Activated CD4-positive, alpha-beta T cell treated with anti-CD3 and anti-CD28 coated beads, Interleukin-2, amount 50 U/mL, for 16 hours (primary cell): ENCODE data around the gene USH2A.

Source experiments
- DNase-seq: peaks from one replicate; pipeline ENCODE4 v3.0.0-alpha.2; 2020

Gene USH2A

GRCh38 chr1:215767761-215768160 is 655.5 kb downstream of the USH2A start:
- no peak for DNase-seq

GRCh38 chr1:215766521-215766920 is 656.7 kb downstream of the USH2A start:
- DNase-seq, result no peak

DNA sequence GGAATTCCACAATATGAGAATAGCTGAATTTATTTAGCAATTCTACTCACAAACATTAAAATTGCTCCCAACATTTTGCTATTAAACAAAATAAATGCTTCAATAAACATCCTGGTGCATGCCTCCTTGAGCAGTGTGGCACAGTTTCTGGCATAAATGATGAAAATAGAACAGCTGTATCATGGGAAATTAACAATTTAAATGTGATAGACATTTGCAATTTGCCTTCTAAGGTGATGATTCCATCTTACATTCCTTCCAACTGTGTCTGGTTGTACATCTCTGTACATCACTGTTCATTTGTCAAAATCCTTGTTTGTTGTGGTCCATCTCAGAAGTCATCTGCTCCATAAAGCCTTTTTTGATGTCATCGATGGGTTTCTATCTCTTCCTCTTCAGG is 657.4 kb downstream of the USH2A start:
- DNase-seq, result no peak

DNA sequence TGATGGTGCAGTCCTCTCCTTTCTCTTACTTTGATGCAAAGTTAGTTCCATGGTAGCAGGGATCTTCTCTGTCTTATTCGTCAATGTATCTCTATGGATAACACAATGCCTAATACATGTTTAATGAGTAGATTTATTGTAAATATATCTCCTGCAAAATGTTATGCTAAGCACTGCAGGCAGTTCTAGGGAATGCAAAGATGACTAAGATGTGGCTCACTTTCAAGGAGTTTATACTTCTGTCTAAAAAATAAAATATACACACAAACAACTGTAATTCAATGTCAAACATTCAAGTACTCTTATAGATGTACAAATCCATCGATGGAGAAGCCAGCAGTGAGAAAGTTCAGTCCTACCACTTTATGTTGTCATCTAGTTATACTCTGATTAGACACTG is 661.8 kb downstream of the USH2A start:
- DNase-seq, result no peak

- no peak for DNase-seq
These were observed 669.1 kb downstream of the USH2A start for GRCh38 chr1:215754112-215754511.

DNA sequence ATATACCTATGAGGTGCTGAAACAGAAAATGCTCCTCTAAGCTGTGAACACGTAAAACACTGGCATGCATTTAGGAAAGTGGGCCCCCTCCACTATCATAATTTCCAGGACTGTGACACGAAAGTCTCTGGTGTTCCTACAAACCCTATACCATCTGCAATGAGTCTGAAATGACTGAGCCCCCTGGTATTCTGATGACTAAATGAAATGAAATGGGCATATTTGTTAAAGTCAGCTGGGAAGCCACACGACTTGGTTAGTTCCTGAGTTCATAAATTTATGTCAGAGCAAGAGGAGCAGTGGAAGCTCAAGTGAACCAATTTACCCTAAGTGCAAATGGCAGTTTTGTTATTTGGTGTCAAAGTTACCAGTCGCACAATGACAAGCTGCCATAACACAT is 673.8 kb downstream of the USH2A start:
- DNase-seq, result no peak

DNA sequence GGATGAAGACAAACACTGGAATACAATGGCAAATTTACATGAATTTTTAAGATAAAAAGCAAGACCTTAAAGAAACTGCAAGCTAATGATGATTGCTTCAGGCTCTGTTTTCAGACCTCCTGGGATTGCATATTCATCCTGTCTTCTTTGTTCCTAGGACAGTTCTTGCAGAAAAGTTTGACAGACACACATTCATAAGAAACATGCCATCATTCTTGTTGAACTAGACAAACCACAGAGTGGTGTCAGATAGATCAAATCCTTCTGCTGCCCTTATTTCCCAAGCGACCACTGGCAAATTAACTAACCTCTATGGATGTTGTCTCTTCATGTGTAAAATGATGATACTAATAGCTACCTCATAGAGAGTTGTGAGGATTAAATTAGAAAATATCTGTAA is 674.8 kb downstream of the USH2A start:
- DNase-seq, result no peak

GRCh38 chr1:215744419-215744818 is 678.8 kb downstream of the USH2A start:
- no peak for DNase-seq

DNA sequence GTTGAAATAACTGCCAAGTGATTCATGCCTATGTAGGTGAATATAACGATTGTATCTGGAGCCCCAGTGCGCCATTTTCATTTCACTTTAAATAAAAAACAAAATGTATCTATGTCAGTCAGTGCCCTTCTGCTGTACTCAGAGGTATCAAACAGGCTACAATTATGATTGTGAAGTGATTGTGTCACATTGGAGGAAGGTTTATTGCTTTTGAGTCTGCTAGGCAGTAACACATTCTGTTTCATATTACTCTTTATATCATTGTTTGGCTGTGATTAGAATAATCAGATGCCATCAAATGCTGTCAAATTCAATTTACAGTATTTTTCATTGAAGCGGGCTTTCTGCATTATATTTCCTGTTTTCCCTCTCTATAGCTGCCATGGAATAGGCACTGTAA is 684.2 kb downstream of the USH2A start:
- DNase-seq, result no peak

GRCh38 chr1:215731699-215732098 is 691.5 kb downstream of the USH2A start:
- DNase-seq, result no peak

DNA sequence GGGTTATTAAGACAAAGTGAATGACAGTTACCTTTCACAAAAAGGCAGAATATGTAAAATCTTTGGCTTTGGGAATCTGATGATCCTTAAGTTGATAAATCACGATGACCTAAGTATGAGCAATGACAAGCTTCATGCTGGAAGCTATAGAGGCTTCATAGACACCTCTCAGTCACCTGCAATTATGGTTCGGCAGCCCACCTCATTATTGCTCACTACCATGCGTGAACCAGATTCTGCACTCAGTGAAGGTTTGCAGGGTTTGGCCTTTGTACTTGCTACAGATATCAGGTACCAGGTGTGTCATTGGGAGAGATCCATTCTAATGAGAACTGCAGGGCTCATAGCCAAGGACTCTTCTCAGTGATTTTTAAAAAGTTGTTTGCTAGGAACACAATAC is 692.6 kb downstream of the USH2A start:
- no peak for DNase-seq

- DNase-seq, result no peak
These were observed 695.1 kb downstream of the USH2A start for GRCh38 chr1:215728169-215728568.

- no peak for DNase-seq
These were observed 703.1 kb downstream of the USH2A start for GRCh38 chr1:215720126-215720525.

DNA sequence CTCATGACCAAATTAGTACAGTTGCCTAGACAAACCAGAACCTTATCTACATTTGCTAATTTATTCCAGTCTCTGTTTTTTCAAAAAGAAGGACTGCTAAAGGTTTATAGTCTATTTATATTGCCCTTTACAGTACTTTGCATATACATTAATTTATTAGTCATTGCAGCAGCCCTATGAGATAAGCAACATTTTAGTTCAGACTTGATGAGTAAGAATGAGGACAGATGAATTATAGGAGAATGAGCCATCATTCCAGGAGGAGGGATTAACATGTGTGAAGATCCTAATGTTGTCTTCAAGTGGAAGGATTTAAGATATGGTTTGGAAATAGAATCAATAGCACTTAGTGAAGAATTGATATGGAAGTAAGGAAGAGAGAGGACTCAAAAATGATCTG is 703.7 kb downstream of the USH2A start:
- DNase-seq, result no peak

DNA sequence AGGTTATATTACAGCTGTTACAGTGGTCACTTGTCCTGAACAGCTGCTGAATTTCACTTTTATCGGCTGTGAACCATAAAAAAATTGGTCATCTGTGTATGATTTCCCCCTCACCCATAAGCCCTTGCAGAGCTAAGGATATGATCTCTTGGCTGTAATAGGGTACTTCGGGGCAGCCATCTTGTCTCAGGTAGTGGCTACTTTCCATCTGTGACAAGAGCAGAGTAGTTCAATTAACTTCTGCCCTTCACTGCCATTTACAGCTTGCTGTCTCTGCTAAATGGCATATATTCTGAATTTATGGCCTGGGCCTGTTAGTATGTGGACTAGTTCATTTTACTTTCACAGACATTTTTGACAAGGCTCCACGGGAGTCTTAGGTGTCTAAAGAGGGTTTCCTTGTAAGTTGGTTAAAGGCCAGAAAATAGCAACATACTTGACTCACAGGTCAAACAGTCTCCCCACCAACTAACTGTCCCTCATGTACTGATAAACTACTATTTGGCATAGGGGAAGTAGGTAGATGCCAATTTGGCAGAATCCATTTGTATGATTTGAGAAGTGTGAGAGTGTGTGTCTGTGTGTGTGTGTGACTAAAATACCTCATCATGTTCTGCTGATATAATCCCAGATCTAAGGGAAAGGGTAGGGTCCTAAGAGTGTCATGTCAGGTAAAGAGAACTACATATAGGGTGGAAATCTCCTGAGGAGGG is 704.5 kb downstream of the USH2A start:
- no peak for DNase-seq

- DNase-seq, result no peak
These were observed 705.4 kb downstream of the USH2A start for GRCh38 chr1:215717677-215718426.

- no peak for DNase-seq
These were observed 712.4 kb downstream of the USH2A start for GRCh38 chr1:215710899-215711225.

DNA sequence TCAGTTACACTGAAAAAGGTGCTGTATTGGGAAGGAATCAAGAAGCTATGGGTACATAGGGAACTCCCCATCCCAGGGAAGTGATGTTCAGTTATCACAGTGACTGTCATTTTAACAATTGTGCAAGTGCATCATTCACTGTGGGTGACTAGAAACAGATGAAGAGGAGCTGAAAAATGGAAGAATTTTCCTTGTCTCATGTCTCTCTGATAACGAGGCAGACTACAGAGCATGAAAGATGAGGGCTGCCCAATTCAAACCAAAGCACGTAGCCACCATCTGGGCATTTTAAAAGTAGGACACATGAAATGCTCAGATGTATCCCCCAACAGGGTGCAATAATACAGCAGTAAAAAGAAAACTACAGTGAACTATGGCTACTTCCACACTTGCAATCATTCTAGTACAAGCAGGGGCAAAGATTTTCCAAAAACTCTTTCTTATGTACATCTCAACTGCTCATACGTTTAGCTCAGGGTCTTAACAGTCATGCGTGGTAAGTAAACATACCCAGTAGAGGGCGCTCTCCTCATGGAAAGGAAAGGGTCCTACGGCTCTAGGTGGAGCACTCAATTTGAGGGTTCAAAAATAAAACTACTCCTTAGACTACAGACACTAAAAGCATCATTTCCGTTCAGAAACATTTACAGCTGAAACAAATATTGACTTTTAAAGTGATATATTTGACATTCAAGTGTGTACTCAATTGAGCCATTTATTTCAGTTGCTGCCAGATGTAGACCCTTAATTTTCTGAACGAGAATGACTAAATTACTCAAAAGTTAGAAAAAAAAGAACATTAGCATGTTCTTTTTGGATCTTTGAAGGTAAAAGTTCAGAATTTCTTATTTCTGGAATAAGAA is 713.0 kb downstream of the USH2A start:
- peak; percentile 48 for DNase-seq

- no peak for DNase-seq
These were observed 719.0 kb downstream of the USH2A start for GRCh38 chr1:215704089-215704860.

DNA sequence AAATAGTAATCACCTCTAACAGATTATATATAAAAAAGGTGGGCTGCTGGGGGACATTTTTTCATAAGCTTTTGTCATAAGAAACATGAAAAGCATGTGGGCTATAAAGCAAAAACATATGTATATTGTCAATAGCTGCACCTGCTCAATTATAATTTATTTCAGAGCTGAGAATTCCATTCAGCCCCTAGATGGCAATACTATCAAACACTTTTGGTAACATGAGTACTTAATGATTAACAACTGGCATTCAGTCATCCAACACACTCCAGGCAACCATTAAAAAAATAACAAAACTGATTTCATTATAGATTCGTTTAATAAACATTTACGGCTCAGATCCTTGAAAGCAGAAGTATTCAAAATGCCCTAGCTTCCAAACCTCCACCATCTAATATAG is 741.0 kb downstream of the USH2A start:
- no peak for DNase-seq

GRCh38 chr1:215681041-215681440 is 742.2 kb downstream of the USH2A start:
- DNase-seq, result no peak

- no peak for DNase-seq
These were observed 744.0 kb downstream of the USH2A start for GRCh38 chr1:215679231-215679630.

DNA sequence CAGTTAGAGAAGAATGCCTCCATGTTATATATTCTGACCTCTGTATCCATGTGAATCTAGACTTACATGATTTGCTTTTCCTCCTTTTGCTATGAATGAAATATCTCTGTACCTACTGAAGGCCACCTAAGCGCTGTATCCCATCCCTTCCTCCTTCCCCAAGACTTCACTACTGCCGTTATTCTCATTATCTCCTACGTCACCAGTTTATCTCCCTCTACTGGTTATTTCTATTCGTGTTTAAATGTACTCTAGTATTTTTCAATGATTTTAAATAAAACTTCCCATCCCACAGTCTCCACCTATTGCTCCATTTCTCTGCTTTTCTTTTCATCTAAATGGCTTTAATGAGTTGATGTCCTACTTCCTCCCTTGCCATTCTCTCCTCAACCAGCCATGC is 746.1 kb downstream of the USH2A start:
- DNase-seq, result no peak
